ENCODE measurements around the gene APOC4.

The APOC4 gene, protein sequence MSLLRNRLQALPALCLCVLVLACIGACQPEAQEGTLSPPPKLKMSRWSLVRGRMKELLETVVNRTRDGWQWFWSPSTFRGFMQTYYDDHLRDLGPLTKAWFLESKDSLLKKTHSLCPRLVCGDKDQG

DNA sequence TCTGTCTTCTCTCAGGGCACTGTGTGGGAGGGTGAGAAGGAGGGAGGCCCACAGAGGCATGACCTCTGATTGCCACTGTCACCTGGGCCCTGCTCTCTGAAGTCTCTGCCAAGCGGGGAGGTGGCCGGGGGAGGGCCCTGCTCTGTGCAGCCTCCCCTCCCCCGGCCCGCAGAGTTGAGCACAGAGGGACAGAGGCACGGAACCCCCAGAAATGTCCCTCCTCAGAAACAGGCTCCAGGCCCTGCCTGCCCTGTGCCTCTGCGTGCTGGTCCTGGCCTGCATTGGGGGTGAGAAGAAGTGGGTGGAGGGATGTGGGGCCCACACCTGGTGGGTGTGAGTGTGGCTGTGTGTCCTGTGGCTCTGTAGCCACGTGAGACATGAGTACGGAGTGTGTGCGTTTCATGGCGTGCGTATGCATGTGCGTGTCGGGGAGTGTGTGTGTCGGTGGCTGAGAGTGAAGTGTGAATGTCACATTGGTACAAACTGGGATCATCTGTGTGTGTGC is at the start of gene APOC4:
Gene APOC4 (plus strand): TSS at position 171 of the 505 bp plus-strand sequence. CDS start 41 bp downstream, at position 212.
- Histone ChIP-seq H3K4me1 (ENCODE audit: control insufficient read depth, insufficient read depth, low read length, unreplicated experiment) (no peaks in the 10 kb centered on the region), H3K4me3 (ENCODE audit: low read depth, low read length) (no peak within 1 kb of the TSS), H3K27me3 (ENCODE audit: insufficient read depth, low read length) (no peaks in the 10 kb centered on the region), H3K27ac (ENCODE audit: low read depth, low read length) (no peak within 1 kb of the TSS), H2AFZ (ENCODE audit: low read length, unreplicated experiment) (no peak within 1 kb of the TSS), H3K36me3 (ENCODE audit: insufficient read depth, low read length) (no peaks in the 10 kb centered on the region), H3K79me2 (ENCODE audit: control insufficient read depth, insufficient read depth, low read length, unreplicated experiment) (no peaks in the 10 kb centered on the region)

DNA sequence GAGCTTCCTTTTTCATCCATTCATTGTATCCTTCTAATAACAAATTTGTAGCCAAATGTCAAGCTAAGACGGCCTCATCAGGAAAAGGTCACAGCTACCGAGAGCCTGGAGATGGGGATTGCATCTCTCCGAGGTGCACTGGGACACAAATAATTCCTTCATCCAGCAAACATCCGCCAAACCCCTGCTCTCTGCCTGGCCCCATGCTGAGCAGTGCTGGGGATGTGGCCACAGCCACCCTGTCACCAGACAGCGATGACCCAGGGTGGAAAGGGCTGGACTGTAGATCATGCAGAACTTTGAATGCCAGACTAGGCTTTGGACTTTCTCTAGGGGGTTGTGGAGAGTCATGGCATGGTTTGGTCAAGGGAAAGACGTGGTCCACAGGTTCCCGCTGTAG is 49.1 kb upstream of the APOC4 start:
- H3K27me3 ChIP-seq (ENCODE audit: insufficient read depth, low read length) = no peaks in the 10 kb centered on the region
- H3K36me3 ChIP-seq (ENCODE audit: insufficient read depth, low read length) = 0 out of 2 replicates have a peak, but pooled peaks cover 3% of the 10 kb centered on the region
- no peak overlapping the region for H3K27ac ChIP-seq (ENCODE audit: low read depth, low read length)
- no peak overlapping the region for H2AFZ ChIP-seq (ENCODE audit: low read length, unreplicated experiment)
- H3K4me1 ChIP-seq (ENCODE audit: control insufficient read depth, insufficient read depth, low read length, unreplicated experiment) = peaks cover 6% of the 10 kb centered on the region
- H3K79me2 ChIP-seq (ENCODE audit: control insufficient read depth, insufficient read depth, low read length, unreplicated experiment) = peaks cover 27% of the 10 kb centered on the region
- H3K4me3 ChIP-seq (ENCODE audit: low read depth, low read length) = peak overlapping the region; percentile 91

DNA sequence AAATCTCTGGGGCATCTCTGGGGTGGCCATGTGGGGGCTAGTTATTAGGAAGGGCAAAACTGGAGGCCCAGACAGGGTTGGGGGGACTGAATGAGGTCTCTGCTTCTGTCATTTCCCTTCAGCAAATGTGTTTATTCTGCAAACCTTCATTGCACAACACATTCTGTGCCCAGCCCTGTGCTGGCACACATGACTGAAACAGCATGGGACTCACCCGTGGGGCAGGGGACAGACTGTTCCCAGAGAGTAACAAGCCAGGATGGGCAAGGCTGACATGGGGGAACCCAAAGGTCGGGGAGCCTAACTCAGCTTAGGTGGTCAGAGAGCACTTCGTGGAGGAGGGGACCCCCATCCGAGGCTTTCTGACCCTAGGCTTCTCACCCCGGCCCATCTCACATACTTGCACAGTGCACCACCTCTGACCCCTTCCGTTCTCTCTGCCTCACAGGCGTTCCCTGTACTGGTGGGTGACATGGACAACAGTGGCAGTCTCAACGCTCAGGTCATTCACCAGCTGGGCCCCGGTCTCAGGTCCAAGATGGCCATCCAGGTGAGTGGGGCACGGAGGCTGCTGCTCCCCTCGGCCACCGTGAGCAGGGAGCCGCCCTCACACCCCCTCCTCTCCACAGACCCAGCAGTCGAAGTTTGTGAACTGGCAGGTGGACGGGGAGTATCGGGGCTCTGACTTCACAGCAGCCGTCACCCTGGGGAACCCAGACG is 48.5 kb upstream of the APOC4 start:
- H3K27ac ChIP-seq (ENCODE audit: low read depth, low read length) = no peak overlapping the region
- no peaks in the 10 kb centered on the region for H3K27me3 ChIP-seq (ENCODE audit: insufficient read depth, low read length)
- H3K36me3 ChIP-seq (ENCODE audit: insufficient read depth, low read length) = 0 out of 2 replicates have a peak, but pooled peaks cover 3% of the 10 kb centered on the region
- no peak overlapping the region for H3K4me3 ChIP-seq (ENCODE audit: low read depth, low read length)
- peaks cover 6% of the 10 kb centered on the region for H3K4me1 ChIP-seq (ENCODE audit: control insufficient read depth, insufficient read depth, low read length, unreplicated experiment)
- peaks cover 27% of the 10 kb centered on the region for H3K79me2 ChIP-seq (ENCODE audit: control insufficient read depth, insufficient read depth, low read length, unreplicated experiment)
- no peak overlapping the region for H2AFZ ChIP-seq (ENCODE audit: low read length, unreplicated experiment)

DNA sequence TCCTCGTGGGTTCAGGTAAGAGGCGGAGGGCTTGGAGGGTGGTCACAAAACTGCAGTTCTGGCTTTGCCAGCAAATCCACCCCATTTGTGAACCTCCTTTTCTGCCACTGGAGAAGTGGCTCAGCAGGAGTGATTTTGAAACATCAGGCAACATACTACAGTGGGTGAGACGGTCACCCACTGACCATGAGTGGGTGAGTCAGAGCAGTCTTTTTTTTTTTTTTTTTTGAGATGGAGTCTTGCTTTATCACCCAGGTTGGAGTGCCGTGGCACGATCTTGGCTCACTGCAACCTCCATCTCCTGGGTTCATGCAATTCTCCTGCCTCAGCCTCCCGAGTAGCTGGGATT is 48.0 kb upstream of the APOC4 start:
- no peak overlapping the region for H3K4me3 ChIP-seq (ENCODE audit: low read depth, low read length)
- H2AFZ ChIP-seq (ENCODE audit: low read length, unreplicated experiment) = no peak overlapping the region
- H3K27me3 ChIP-seq (ENCODE audit: insufficient read depth, low read length) = no peaks in the 10 kb centered on the region
- H3K36me3 ChIP-seq (ENCODE audit: insufficient read depth, low read length) = 0 out of 2 replicates have a peak, but pooled peaks cover 3% of the 10 kb centered on the region
- H3K79me2 ChIP-seq (ENCODE audit: control insufficient read depth, insufficient read depth, low read length, unreplicated experiment) = peaks cover 27% of the 10 kb centered on the region
- no peak overlapping the region for H3K27ac ChIP-seq (ENCODE audit: low read depth, low read length)
- peaks cover 6% of the 10 kb centered on the region for H3K4me1 ChIP-seq (ENCODE audit: control insufficient read depth, insufficient read depth, low read length, unreplicated experiment)

DNA sequence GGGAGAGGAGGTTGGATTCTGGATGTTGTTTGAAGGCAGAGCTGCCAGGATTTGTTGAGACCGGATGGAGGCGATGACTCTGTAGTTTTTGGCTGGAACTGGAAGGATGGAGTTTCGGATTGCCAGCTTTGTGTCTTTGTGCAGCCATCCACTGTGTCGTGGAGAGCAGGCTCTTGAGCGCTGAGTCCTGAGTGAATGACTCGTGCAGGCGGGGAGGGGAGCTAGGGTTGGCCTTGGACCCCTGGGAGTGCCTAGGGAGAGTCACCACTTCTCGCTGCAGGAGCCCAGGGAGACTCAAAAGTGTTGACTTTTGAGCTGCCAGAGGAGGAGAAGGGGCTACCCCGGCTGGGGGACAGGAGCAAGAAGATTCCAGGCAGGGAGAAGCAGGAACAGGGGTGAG is 47.1 kb upstream of the APOC4 start:
- no peaks in the 10 kb centered on the region for H3K27me3 ChIP-seq (ENCODE audit: insufficient read depth, low read length)
- H3K79me2 ChIP-seq (ENCODE audit: control insufficient read depth, insufficient read depth, low read length, unreplicated experiment) = peaks cover 27% of the 10 kb centered on the region
- peaks cover 6% of the 10 kb centered on the region for H3K4me1 ChIP-seq (ENCODE audit: control insufficient read depth, insufficient read depth, low read length, unreplicated experiment)
- H3K4me3 ChIP-seq (ENCODE audit: low read depth, low read length) = no peak overlapping the region
- no peak overlapping the region for H3K27ac ChIP-seq (ENCODE audit: low read depth, low read length)
- no peak overlapping the region for H2AFZ ChIP-seq (ENCODE audit: low read length, unreplicated experiment)
- H3K36me3 ChIP-seq (ENCODE audit: insufficient read depth, low read length) = 0 out of 2 replicates have a peak, but pooled peaks cover 3% of the 10 kb centered on the region

DNA sequence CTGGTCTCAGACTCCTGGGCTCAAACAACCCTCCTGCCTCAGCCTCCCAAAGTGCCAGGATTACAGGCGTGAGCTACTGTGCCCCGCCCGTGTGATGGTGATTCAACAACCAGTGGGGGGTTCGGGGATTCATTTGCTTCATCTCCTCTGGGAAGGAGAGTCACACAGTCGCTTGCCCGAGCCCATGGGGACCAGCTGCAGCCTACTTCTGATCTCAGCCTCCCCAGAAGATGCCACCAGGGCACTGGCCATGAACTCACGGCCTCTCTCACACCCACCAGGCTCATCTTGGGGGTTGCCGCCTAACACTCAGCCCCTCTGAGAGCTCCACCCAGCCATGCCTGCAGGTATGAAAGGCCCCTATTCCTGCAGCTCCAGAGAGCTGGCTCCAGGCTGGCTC is 44.2 kb upstream of the APOC4 start:
- Histone ChIP-seq H3K36me3 (ENCODE audit: insufficient read depth, low read length) (0 out of 2 replicates have a peak, but pooled peaks cover 3% of the 10 kb centered on the region), H3K4me1 (ENCODE audit: control insufficient read depth, insufficient read depth, low read length, unreplicated experiment) (no peaks in the 10 kb centered on the region), H3K79me2 (ENCODE audit: control insufficient read depth, insufficient read depth, low read length, unreplicated experiment) (peaks cover 10% of the 10 kb centered on the region)

DNA sequence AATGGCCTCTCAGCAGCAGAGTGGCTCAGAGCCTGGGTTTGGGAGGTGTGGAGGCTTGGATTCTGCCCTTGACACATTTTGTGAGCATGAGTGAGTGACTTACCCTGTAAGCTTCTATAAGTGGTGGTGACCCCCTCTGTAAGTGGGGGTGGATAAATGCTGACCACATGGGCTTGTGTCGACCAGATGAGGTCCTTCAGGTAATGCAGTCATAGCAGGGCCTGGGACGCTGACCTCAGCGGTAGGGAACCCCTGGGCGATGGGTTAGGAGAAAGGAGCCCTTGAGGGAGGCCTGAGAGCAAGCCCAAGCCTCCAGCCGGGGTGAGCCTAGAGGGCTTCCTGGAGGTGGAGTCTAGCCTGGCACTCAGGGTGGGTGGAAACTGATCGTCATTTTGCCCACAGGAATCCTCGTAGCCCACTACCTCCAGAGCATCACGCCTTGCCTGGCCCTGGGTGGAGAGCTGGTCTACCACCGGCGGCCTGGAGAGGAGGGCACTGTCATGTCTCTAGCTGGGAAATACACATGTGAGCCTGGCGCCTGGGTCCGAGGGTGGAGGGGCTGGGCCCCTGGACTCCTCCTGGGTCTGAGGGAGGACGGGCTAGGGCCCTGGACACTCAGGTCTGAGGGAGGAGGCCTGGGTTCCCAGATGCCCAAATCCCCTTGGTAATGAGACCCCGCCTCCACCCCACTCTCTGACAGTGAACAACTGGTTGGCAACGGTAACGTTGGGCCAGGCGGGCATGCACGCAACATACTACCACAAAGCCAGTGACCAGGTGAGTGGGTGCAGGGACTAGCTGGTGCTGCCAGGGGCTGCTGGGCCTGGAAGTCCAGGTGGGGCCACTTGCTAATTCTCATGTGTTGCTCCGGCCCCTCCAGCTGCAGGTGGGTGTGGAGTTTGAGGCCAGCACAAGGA is 41.5 kb upstream of the APOC4 start:
- H3K4me1 ChIP-seq (ENCODE audit: control insufficient read depth, insufficient read depth, low read length, unreplicated experiment) = no peaks in the 10 kb centered on the region
- no peaks in the 10 kb centered on the region for H3K27me3 ChIP-seq (ENCODE audit: insufficient read depth, low read length)
- no peak overlapping the region for H2AFZ ChIP-seq (ENCODE audit: low read length, unreplicated experiment)
- H3K36me3 ChIP-seq (ENCODE audit: insufficient read depth, low read length) = no peaks in the 10 kb centered on the region
- H3K79me2 ChIP-seq (ENCODE audit: control insufficient read depth, insufficient read depth, low read length, unreplicated experiment) = peaks cover 3% of the 10 kb centered on the region
- H3K27ac ChIP-seq (ENCODE audit: low read depth, low read length) = no peak overlapping the region
- H3K4me3 ChIP-seq (ENCODE audit: low read depth, low read length) = no peak overlapping the region

More for the DNA sequence above, 44.2 kb upstream of the APOC4 start:
- no peak overlapping the region for H2AFZ ChIP-seq (ENCODE audit: low read length, unreplicated experiment)
- H3K27ac ChIP-seq (ENCODE audit: low read depth, low read length) = no peak overlapping the region
- no peaks in the 10 kb centered on the region for H3K27me3 ChIP-seq (ENCODE audit: insufficient read depth, low read length)
- H3K4me3 ChIP-seq (ENCODE audit: low read depth, low read length) = no peak overlapping the region

DNA sequence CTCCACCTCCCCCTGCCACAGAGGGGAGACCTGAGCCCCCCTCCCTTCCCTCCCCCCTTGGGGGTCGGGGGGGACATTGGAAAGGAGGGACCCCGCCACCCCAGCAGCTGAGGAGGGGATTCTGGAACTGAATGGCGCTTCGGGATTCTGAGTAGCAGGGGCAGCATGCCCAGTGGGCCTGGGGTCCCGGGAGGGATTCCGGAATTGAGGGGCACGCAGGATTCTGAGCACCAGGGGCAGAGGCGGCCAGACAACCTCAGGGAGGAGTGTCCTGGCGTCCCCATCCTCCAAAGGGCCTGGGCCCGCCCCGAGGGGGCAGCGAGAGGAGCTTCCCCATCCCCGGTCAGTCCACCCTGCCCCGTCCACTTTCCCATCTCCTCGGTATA is 38.8 kb upstream of the APOC4 start:
- H2AFZ ChIP-seq (ENCODE audit: low read length, unreplicated experiment) = no peak overlapping the region
- H3K36me3 ChIP-seq (ENCODE audit: insufficient read depth, low read length) = no peaks in the 10 kb centered on the region
- no peaks in the 10 kb centered on the region for H3K4me1 ChIP-seq (ENCODE audit: control insufficient read depth, insufficient read depth, low read length, unreplicated experiment)
- no peak overlapping the region for H3K4me3 ChIP-seq (ENCODE audit: low read depth, low read length)
- no peak overlapping the region for H3K27ac ChIP-seq (ENCODE audit: low read depth, low read length)
- no peaks in the 10 kb centered on the region for H3K27me3 ChIP-seq (ENCODE audit: insufficient read depth, low read length)
- H3K79me2 ChIP-seq (ENCODE audit: control insufficient read depth, insufficient read depth, low read length, unreplicated experiment) = no peaks in the 10 kb centered on the region

DNA sequence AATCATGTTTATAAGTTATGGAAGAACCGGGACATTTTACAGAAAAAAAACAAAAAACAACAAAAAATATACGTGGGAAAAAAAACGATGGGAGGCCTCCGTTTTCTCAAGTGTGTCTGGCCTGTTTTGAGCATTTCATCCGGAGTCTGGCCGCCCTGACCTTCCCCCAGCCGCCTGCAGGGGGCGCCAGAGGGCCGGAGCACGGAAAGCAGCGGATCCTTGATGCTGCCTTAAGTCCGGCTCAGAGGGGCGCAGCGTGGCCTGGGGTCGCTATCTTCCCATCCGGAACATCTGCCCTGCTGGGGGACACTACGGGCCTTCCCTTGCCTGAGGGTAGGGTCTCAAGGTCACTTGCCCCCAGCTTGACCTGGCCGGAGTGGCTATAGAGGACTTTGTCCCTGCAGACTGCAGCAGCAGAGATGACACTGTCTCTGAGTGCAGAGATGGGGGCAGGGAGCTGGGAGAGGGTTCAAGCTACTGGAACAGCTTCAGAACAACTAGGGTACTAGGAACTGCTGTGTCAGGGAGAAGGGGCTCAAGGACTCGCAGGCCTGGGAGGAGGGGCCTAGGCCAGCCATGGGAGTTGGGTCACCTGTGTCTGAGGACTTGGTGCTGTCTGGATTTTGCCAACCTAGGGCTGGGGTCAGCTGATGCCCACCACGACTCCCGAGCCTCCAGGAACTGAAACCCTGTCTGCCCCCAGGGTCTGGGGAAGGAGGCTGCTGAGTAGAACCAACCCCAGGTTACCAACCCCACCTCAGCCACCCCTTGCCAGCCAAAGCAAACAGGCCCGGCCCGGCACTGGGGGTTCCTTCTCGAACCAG is 38.2 kb upstream of the APOC4 start:
- Histone ChIP-seq H3K36me3 (ENCODE audit: insufficient read depth, low read length) (no peaks in the 10 kb centered on the region), H3K4me1 (ENCODE audit: control insufficient read depth, insufficient read depth, low read length, unreplicated experiment) (no peaks in the 10 kb centered on the region), H3K27me3 (ENCODE audit: insufficient read depth, low read length) (no peaks in the 10 kb centered on the region), H3K79me2 (ENCODE audit: control insufficient read depth, insufficient read depth, low read length, unreplicated experiment) (no peaks in the 10 kb centered on the region), H3K27ac (ENCODE audit: low read depth, low read length) (no peak overlapping the region), H3K4me3 (ENCODE audit: low read depth, low read length) (no peak overlapping the region), H2AFZ (ENCODE audit: low read length, unreplicated experiment) (no peak overlapping the region)

DNA sequence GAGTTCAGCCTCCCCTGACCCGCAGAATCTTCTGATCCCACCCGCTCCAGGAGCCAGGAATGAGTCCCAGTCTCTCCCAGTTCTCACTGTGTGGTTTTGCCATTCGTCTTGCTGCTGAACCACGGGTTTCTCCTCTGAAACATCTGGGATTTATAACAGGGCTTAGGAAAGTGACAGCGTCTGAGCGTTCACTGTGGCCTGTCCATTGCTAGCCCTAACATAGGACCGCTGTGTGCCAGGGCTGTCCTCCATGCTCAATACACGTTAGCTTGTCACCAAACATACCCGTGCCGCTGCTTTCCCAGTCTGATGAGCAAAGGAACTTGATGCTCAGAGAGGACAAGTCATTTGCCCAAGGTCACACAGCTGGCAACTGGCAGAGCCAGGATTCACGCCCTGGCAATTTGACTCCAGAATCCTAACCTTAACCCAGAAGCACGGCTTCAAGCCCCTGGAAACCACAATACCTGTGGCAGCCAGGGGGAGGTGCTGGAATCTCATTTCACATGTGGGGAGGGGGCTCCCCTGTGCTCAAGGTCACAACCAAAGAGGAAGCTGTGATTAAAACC is 37.5 kb upstream of the APOC4 start:
- no peak overlapping the region for H3K4me3 ChIP-seq (ENCODE audit: low read depth, low read length)
- no peaks in the 10 kb centered on the region for H3K4me1 ChIP-seq (ENCODE audit: control insufficient read depth, insufficient read depth, low read length, unreplicated experiment)
- no peak overlapping the region for H2AFZ ChIP-seq (ENCODE audit: low read length, unreplicated experiment)
- H3K27me3 ChIP-seq (ENCODE audit: insufficient read depth, low read length) = no peaks in the 10 kb centered on the region
- no peaks in the 10 kb centered on the region for H3K36me3 ChIP-seq (ENCODE audit: insufficient read depth, low read length)
- H3K27ac ChIP-seq (ENCODE audit: low read depth, low read length) = no peak overlapping the region
- H3K79me2 ChIP-seq (ENCODE audit: control insufficient read depth, insufficient read depth, low read length, unreplicated experiment) = no peaks in the 10 kb centered on the region

All from ACC112 (cell line).